K562 (cell line): ENCODE results near the gene NRN1L. TPM values are rescaled to one million over a fixed set of nuclear protein-coding genes. Genes with fewer than 3 reads are reported as not detected.

Source experiments
- ATAC-seq: fragments of 200-7000 bp; cut with Tn5 transposase; 3 replicates; pipeline ENCODE4 v1.9.1; 2020; ENCODE audit warnings: moderate library complexity
- BruUV-seq: library from RNA; stranded (reverse); fragments of 400-500 nt; replicated peaks from 2 replicates; lab custom pipeline; 2021; lab: Mats Ljungman, UMichigan
- CTCF ChIA-PET: fragments of 300-600 bp; formaldehyde crosslinking; extraction: SDS; loops from one replicate; lab custom pipeline; 2021; ENCODE audit warnings: low intra/inter-chr PET ratio; lab: Yijun Ruan, JAX
- POLR2A ChIA-PET: fragments of 300-600, 350-650 bp; sonication (Branson Sonifier 250); formaldehyde crosslinking; extraction: SDS; loops from one replicate; lab custom pipeline; 2021; ENCODE audit warnings: antibody characterized with exemption, inconsistent platforms; lab: Yijun Ruan, JAX
- DNase-seq, 4 experiments: peaks; one replicate each; pipeline versions ENCODE4 v3.0.0 to v3.0.0-alpha.2; 2011 to 2018; ENCODE audit warnings: low spot score in 3 of 4, mixed read lengths in 3 of 4; ENCODE audit errors: extremely low read depth in 1 of 4
- FAIRE-seq: peaks from 2 replicates; lab custom pipeline; 2011; peaks lifted over from hg19 to GRCh38; lab: Jason Lieb, UNC
- H2AFZ ChIP-seq: 2 replicates; pipeline ENCODE4 v1.6.0; 2011; ENCODE audit warnings: low read depth, low read length, control low read depth, inconsistent platforms
- H3K27ac ChIP-seq: fragments of 200-600 bp; 3 replicates; pipeline ENCODE4 v1.8.0; 2011; ENCODE audit warnings: low read depth, mild to moderate bottlenecking, control low read depth, inconsistent platforms, low read length, moderate library complexity, mixed read lengths; ENCODE audit errors: extremely low read depth
- H3K27me3 ChIP-seq, 2 experiments: fragments of 300-600 bp in 1 of 2; 2 replicates in 1 of 2; 3 replicates in 1 of 2; pipeline versions ENCODE4 v1.6.0 to v1.8.0; 2011; ENCODE audit warnings: inconsistent platforms in 2 of 2, low read length in 2 of 2, mild to moderate bottlenecking in 1 of 2, mixed read lengths in 1 of 2, moderate library complexity in 1 of 2; ENCODE audit not compliant: control insufficient read depth in 2 of 2, insufficient read depth in 2 of 2
- H3K36me3 ChIP-seq: fragments of 300-600 bp; 3 replicates; pipeline ENCODE4 v1.8.0; 2011; ENCODE audit warnings: mild to moderate bottlenecking, low read length, inconsistent platforms; ENCODE audit not compliant: control insufficient read depth, insufficient read depth
- H3K4me1 ChIP-seq, 2 experiments: fragments of 200-600 bp in 1 of 2; replicated peaks in 1 of 2; 2 replicates in 1 of 2; 3 replicates in 1 of 2; pipeline versions ENCODE4 v1.5.1 to v1.8.0; 2011; ENCODE audit warnings: inconsistent platforms in 2 of 2, low read length in 2 of 2, mild to moderate bottlenecking in 1 of 2, mixed read lengths in 1 of 2, moderate library complexity in 1 of 2; ENCODE audit not compliant: control insufficient read depth in 2 of 2, insufficient read depth in 2 of 2
- H3K4me2 ChIP-seq: 2 replicates; pipeline ENCODE4 v1.6.1; 2011; ENCODE audit warnings: low read length, control low read depth, inconsistent platforms, mixed read lengths; ENCODE audit not compliant: insufficient read depth
- H3K4me3 ChIP-seq: fragments of 200-600 bp; sonication (generic), shearing (Covaris generic); 2 replicates; pipeline ENCODE4 v1.5.1; 2016; ENCODE audit warnings: control low read depth, inconsistent platforms
- H3K79me2 ChIP-seq: fragments of 200-600 bp; 3 replicates; pipeline ENCODE4 v1.8.0; 2011; ENCODE audit warnings: low read length, inconsistent platforms; ENCODE audit not compliant: control insufficient read depth, insufficient read depth
- H3K9ac ChIP-seq, 2 experiments: 2 replicates each; pipeline versions ENCODE4 v1.6.0 to v1.6.1; 2011; ENCODE audit warnings: low read depth in 2 of 2, low read length in 2 of 2, control low read depth in 1 of 2, inconsistent platforms in 1 of 2, mild to moderate bottlenecking in 1 of 2, mixed read lengths in 1 of 2; ENCODE audit not compliant: insufficient read depth in 1 of 2
- H3K9me1 ChIP-seq: one replicate; pipeline ENCODE4 v1.6.0; 2011; ENCODE audit warnings: inconsistent platforms, mild to moderate bottlenecking, low read length, moderate library complexity; ENCODE audit not compliant: control insufficient read depth, insufficient read depth
- H3K9me3 ChIP-seq: replicated peaks from 2 replicates; pipeline ENCODE4 v1.5.1; 2011; ENCODE audit warnings: low read depth, low read length, inconsistent platforms; ENCODE audit not compliant: control insufficient read depth, insufficient read depth
- H4K20me1 ChIP-seq: replicated peaks from 2 replicates; pipeline ENCODE4 v1.6.1; 2011; ENCODE audit warnings: low read length, inconsistent platforms, mixed read lengths; ENCODE audit not compliant: control insufficient read depth, insufficient read depth
- ILK ChIP-seq: fragments of 450-650 bp; IDR thresholded peaks from 2 replicates; pipeline ENCODE4 v1.6.1; 2016; ENCODE audit warnings: missing genetic modification characterization, low read depth, mild to moderate bottlenecking, missing compliant biosample characterization, moderate library complexity, borderline replicate concordance
- MAFF ChIP-seq: IDR thresholded peaks from 2 replicates; pipeline ENCODE4 v1.6.1; 2012; ENCODE audit warnings: low read length, improper control_type of control experiment
- POLR2G ChIP-seq: fragments of 200-400 bp; formaldehyde crosslinking; IDR thresholded peaks from 2 replicates; pipeline ENCODE4 v1.6.1; 2017; ENCODE audit warnings: low read depth, mild to moderate bottlenecking, antibody characterized with exemption, low read length, moderate library complexity
- SRSF7 ChIP-seq: fragments of 200-400 bp; formaldehyde crosslinking; optimal IDR thresholded peaks from 2 replicates; pipeline ENCODE3; 2017; ENCODE audit warnings: mild to moderate bottlenecking, low read depth, low read length
- ZNF184 ChIP-seq: sonication (generic); formaldehyde crosslinking; IDR thresholded peaks from 2 replicates; pipeline ENCODE4 v1.5.0; 2020; ENCODE audit warnings: missing genetic modification reagents
- ZNF263 ChIP-seq: sonication (generic); formaldehyde crosslinking; IDR thresholded peaks from 2 replicates; pipeline ENCODE4 v1.8.0; 2022; ENCODE audit warnings: mild to moderate bottlenecking, missing genetic modification reagents, borderline replicate concordance
- ZNF316 ChIP-seq: fragments of 450-650 bp; IDR thresholded peaks from 2 replicates; pipeline ENCODE4 v1.6.1; 2016
- ZNF384 ChIP-seq: IDR thresholded peaks from 2 replicates; pipeline ENCODE4 v1.6.1; 2012; ENCODE audit warnings: low read depth, low read length, improper control_type of control experiment
- ZNF79 ChIP-seq: fragments of 250-450 bp; sonication (Bioruptor Pico); IDR thresholded peaks from 2 replicates; pipeline ENCODE4 v1.4.0; 2020; ENCODE audit warnings: low read depth, mild to moderate bottlenecking, moderate library complexity
- WGBS: fragments of 100-300 bp; shearing (Covaris generic); methylation state at CpG from one replicate; pipeline ENCODE4 v1.1.6; 2016; ENCODE audit warnings: low coverage, mixed read lengths; ENCODE audit not compliant: insufficient coverage; ENCODE audit errors: missing lambda C conversion rate; 5-methylcytosine and 5-hydroxymethylcytosine counted together
- in situ Hi-C: fragments of 300-500 bp; cut with MboI; formaldehyde crosslinking; loops from 4 replicates; pipeline ENCODE4 v1.15.0; 2018; ENCODE audit warnings: inconsistent platforms, mixed read lengths
- intact Hi-C: fragments of 100-400 bp; cut with micrococcal nuclease; formaldehyde crosslinking; loops from 2 replicates; pipeline ENCODE4 v1.14.2; 2022
- polyA plus RNA-seq, 8 experiments: library from polyadenylated mRNA; depleted of rRNA in 4 of 8; stranded (reverse) in 5 of 8; unstranded in 3 of 8; fragments of >200 nt; fragmentation: Nextera tagmentation in 2 of 8; fragmentation: Illumina TruSeq in 1 of 8; extraction: Ambion mirVana in 2 of 8; extraction: Trizol in 1 of 8; gene quantifications; 2 replicates each; pipeline versions ENCODE4 v1.2.1 to v1.2.3, GENCODE V29; 2011 to 2014; ENCODE audit warnings: inconsistent platforms in 1 of 8, missing spikeins in 1 of 8
- total RNA-seq, 7 experiments: library from RNA; depleted of rRNA in 6 of 7; stranded (reverse); fragments of >200 nt in 6 of 7; fragmentation: Illumina TruSeq in 2 of 7; extraction: Trizol in 2 of 7; gene quantifications; 2 replicates each; pipeline versions ENCODE4 v1.2.1 to v1.2.3, GENCODE V29; 2011 to 2021; ENCODE audit warnings: low replicate concordance in 1 of 7

Gene NRN1L
- total and polyA plus RNA-seq, 9 of the 15 experiments (the other 6 are each of a cell fraction or from before 2014, with no cell fraction given): 0.22 to 0.86 (median 0.61) TPM; not detected in 5

DNA sequence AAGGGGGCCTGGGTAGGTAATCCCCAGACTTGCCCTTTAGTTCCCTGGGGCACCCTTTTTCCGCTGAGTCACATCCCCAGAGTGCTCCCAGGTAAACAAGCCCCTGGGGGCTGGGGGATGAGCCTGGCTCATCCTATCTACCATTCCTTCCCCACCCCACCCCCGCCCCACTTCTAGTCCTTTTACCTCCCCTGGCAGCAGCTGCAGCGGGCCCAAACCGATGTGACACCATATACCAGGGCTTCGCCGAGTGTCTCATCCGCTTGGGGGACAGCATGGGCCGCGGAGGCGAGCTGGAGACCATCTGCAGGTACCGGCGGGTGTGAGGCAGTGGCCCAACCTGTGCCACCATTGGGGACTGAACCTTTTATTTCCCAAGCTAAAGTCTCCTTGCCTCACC lies 860 bp downstream of the NRN1L start:
- ATAC-seq: no peak
- FAIRE-seq: no peak
- intact Hi-C loops (loop anchor here (10.0 kb wide), 1 partner anchor 159 kb away; no protein-coding TSS in a partner anchor), in situ Hi-C loops (no loop called here)
- BruUV-seq: no TSS peak
- no peak for DNase-seq
- Histone ChIP-seq H3K27ac (no peak overlapping the region), H2AFZ (no peak overlapping the region), H3K4me1 (peaks cover 6 to 43% of the 10 kb centered on the region in 2 experiments; a peak in 4 of 5 replicates), H3K4me2 (no peak overlapping the region), H3K4me3 (no peak overlapping the region), H3K9ac (peak overlapping the region in 1 of 2 experiments; percentile 63; a peak in 1 of 4 replicates), H3K36me3 (peaks cover 46% of the 10 kb centered on the region; the same call in 2 of the 3 replicates), H4K20me1 (peaks cover 19% of the 10 kb centered on the region), H3K27me3 (no peaks in the 10 kb centered on the region), H3K9me3 (no peaks in the 10 kb centered on the region), H3K9me1 (no peaks in the 10 kb centered on the region), H3K79me2 (no peaks in the 10 kb centered on the region)
- ChIA-PET CTCF (interaction anchor here (1.4 to 1.9 kb wide), 2 partner anchors 34 to 40 kb away, joined by 4 to 9 read pairs; no protein-coding TSS in a partner anchor), POLR2A (interaction anchor here (0.6 to 4.1 kb wide), 6 partner anchors 9 to 117 kb away, joined by 3 to 15 read pairs (median 4); partner anchors contain the start of genes EDC4 and PSMB10)
- TF ChIP-seq ZNF263 (CRISPR knock-in tag): peak; percentile 51; the same call in 1 of the 2 replicates
- TF ChIP-seq MAFF: peak; percentile 21; the same call in 1 of the 2 replicates
- TF ChIP-seq ZNF184 (CRISPR knock-in tag): no peak
- no peak for TF ChIP-seq ILK
- TF ChIP-seq ZNF384: no peak
- no peak for TF ChIP-seq ZNF79 (CRISPR knock-in tag)
- TF ChIP-seq SRSF7: no peak
- peak; percentile 53 for TF ChIP-seq POLR2G
- peak; percentile 40 for TF ChIP-seq ZNF316
- 92% methylated on average over 9 of the region's 12 CpGs for WGBS
